Effector CD4-positive, alpha-beta T cell (primary cell): Measurements from ENCODE around the gene TFEC.
"Not testable (repeated sequence)": the region's sequence is repeated elsewhere in the genome, so short reads cannot be mapped to it uniquely, and the experiment has no call there.

Experiments used
- DNase-seq: peaks from one replicate; pipeline ENCODE4 v3.0.0-alpha.2; 2020

Gene TFEC

DNA sequence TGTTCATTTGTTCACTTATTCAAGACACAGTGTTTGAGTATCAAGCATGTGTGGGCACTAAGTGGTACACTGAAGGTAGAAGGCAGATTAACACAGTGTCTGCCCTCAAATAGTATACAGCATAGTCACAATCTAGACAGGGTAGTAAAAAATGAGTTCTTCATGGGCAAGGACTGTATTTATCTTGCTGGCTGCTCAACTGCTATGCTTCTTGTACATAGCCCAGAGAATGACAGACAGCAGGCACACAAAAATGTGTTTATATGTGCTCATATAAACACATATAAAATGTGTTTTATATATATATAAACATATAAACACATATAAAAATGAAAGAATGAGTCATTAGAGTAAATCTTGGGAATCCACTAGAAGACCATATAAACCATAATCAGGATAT, 43.1 kb downstream of the TFEC start:
- DNase-seq, result no peak

DNA sequence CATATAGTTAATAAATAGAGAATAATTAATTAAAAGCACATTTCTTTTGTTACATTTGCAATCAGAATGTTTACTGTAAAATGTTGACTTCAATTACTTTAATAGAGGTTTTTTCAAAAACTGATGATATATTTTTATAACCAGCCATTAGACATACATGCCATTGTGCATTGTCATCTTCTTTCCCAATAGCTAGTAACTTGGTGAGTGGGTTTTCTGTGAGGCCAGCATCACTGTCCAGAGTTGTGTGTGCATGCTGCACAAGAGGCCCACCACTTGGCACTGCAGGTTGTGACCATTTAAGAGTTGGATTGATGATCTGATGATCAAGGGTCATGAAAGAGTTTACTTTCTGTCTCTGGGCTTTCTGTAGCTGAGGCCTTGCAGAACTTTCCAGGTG, 46.5 kb downstream of the TFEC start:
- no peak for DNase-seq

DNA sequence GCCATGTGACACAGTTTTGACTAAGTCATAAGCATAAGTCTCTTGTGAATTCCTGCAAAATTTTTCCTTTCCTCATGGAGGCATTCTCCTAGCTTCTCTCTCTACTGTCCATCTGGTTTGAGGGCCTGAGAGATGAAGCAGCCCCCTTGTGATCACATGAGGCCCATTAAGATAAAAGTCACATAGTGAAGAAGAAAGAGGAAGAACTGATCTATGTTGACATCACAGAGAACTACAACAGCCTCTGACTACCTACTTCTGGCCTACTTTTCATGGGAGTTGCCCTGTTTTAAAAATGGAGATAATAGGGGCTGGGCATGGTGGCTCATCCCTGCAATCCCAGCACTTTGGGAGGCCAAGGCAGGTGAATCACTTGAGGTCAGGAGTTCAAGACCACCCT, 50.4 kb downstream of the TFEC start:
- no peak for DNase-seq

DNA sequence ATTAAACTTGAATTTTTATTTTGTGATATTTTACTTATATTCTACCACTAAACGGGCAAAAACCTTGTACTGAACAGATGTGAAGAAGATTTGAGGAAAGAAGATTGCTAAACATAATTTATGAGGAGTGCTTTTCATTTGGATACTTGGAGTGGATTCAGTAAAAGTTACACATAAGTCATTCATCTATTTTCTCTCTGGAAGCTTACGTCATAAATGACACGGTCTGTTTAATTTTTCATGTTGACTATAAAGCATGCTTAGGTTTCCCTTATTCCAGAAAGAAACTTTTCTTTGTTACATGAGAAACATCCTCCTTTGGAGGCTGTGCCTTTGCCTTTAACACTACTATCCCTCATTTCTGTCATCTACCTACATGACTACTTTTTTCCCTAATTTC, 53.9 kb downstream of the TFEC start:
- DNase-seq, result no peak

DNA sequence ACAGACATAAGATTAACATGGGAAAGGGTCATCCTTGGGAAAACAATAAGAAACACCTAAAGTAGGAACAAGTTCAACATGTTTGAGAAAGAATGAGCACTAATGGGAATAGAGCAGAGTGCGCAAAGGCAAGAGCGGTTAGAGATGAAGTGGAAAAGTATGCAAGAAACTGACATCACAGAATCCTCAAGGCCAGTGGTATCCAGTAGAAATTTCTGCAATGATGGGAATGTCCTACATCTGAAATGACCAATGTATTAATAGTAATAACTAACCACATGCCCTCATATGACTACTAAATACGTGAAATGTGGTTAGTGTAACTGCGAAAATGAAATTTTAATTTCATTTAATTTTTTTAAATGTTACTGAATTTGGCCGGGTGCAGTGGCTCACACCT, 54.8 kb downstream of the TFEC start:
- no peak for DNase-seq

DNA sequence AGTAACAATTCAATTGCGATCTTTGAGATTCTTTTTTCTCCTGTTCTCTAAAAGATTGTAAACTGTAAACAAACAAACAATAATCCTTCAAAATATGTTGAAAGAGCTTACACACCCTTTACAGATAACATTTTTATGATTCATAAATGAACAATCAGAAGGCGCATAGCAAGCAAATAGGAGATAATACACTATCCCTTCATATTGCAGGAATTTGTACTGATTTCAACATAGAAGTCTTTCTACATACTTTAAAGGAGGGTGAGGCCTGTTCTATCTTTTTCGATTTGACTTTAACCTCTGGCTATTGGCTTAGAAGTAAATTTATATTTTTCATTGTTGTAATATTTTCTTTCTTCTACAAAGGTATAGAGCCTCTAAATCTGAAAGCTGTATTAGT, 57.2 kb downstream of the TFEC start:
- no peak for DNase-seq

DNA sequence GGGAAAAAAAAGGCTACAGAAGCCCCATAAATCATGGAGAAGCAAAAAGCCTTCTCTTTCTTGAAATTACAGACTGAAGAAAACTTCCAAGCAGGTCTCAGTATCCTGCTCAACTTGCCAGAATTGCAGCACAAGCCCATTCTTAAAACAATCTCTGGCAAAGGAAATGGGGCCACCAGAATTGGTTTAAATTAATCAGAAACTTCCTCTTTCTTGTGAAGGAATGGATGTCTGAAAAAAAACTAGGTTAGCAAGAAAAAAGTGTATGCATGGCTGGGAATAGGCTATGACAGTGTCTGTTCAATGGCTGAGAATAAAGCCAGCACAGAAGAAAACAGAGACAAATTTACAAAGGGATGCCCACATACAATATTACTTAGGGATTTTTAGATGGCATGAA, 59.1 kb downstream of the TFEC start:
- no peak for DNase-seq

DNA sequence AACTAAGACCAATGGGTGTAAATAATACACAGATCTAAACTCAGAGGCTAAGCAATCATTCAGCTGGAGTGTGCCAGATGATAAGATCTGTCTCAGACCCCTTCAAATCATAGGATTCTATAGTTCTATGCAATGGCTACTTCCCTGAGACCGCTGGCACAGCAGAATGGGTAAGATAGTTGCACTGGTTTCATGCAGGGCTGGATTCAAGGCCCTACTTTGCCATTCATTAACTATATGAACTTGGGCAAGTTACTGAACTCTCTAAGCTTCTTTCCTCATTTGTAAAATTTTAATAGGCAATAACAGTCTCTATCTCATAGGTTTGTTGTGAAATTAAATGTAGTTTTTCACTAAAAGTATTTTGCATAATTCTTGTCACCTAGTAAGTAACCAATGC, 62.0 kb downstream of the TFEC start:
- no peak for DNase-seq

DNA sequence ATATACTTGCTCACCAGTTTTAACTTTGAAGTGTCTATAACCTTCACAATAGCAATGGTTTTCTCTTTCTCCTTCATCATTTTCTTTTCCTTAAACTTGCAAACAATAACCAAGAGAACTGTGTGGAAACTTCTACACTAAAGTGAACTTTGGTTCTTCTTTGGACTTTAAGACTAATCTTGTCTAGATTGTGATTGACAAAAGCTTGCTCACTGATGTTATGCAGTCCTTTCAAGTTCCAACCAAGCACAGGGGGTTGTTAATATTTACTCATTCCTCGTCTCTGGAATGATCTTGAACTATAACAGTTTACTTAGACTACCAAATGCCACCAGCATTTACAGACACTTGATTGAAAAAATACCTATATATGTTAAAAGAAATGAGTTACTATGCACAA, 62.4 kb downstream of the TFEC start:
- DNase-seq, result no peak

DNA sequence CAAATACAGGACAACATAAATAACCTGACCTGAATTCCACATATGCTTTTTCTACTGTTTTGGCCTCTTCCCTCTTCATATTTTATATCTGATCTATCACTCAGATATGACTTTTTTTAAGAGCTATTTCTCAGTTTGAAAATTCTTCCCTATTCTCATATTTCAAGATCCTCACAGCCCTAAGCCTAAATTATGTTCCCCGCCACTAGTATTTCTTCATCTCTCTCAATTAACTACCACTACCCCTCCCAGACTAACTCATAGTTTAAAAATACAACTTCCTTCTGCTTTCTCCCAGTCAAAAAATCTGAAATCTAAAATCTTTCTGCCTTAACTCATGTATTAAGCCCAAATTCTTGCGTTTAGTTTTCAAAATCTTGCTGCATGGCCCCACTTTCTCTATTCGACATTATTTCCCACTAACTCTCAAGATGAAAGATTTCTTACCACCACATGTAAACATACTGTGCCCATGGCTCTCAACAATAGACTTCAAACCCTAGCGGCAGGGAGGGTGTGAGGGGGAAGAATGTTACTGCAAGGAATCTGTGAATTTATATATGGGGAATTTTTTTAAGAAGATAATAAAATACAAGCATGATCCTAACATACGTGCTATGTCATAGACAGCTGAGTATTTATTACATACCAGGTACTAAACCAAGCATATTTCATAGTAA, 64.6 kb downstream of the TFEC start:
- DNase-seq, result no peak

DNA sequence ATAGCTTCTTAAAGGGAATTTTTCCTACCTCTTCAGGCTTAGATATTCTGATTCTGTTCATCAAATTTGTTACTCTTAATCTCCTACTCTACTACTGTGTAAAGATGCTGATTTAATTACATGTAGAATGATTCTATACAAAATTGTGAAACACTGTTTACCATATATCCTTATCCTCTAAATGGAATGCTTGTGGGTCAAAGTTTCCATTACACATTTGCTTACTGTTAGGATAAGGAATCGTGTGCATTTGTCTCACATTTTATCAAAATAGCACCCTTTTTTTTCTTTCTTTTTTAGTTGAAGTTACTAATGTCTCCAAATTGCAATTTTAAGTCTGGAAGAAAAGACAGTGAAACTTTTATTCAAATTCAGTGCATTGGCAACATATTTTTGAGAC, 65.3 kb downstream of the TFEC start:
- DNase-seq, result no peak

DNA sequence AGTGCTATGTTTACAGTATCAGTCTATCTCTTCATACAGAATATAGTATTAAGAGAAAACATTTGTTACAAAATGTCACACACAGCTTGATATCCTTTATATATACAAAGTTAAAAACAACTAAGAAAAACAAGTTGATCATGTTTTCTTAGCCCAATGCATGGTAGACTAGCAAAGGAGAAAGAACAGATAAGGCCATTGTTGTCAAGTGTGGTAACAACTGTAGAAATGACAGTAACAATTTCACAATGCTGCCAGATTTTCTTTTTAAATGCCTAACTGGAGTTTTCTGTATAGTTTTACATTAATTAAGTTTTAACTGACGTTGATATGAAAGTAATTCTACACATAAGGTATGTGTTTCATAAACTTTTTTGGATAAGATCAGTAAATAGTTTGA, 65.8 kb downstream of the TFEC start:
- DNase-seq, result no peak

DNA sequence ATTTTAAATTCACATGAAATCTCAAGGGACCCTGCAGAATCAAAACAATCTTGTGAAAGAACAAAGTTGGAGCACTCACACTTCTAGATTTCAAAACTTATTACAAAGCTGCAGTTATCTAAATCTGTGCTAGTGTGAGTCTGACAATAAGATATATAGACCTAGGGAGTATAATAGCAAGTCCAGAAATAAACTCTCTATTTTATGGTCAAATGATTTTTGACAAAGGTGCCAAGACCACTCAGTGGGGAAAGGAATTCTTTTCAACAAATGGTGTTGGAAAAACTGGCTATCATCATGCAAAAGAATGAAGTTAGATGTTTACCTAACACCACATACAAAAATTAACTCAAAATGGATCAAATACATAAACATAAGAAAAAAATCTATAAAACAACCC, 68.2 kb downstream of the TFEC start:
- DNase-seq, result no peak

DNA sequence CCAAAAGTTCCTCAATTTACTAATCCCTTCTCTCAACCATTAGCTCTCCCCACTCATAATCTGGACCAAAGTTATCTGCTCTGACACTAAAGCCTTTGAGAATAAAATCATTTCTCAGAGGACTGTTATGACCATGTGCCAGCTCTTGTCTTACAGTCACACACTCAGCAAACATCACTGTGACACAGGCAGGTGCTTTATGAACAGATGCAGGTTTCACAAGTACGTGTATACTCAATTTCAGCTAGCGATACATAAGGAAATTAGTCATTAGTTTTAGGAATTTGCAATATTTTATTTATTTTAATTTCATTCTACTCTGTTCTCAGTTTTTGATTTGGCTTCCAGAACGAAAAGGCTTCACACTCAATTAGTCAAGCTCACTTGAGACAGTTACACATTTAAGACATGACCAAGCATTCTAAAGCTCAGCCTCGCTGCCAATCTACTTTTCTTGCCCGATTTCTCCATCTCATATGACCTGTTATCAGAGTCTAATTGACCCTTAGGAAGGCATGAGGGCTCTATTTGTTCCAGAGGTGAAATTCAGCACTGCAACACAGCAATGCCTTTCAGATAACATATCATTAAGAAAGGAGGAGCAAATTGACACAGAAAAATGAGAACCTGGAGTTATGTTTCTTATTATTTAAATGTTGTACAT, 76.8 kb downstream of the TFEC start:
- no peak for DNase-seq

DNA sequence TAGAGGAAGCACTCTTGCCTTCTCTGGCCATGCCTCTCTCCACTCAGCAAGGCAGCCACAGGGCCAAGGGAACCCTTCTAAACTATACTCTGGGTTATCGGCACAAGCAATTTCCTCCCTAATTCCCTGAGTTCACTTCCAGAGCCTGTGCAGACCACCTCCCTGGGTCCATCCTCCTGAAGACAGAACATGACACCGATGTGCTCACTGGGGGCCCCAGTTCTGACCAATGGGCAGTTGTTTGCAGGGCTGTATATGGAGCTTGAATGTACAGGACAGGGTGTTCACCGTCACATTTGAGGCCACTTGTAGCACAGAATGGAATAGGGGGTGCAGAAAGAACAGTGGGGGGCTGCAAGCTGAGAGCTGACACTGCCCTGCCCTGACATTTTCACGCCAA, 77.7 kb downstream of the TFEC start:
- DNase-seq, result no peak

DNA sequence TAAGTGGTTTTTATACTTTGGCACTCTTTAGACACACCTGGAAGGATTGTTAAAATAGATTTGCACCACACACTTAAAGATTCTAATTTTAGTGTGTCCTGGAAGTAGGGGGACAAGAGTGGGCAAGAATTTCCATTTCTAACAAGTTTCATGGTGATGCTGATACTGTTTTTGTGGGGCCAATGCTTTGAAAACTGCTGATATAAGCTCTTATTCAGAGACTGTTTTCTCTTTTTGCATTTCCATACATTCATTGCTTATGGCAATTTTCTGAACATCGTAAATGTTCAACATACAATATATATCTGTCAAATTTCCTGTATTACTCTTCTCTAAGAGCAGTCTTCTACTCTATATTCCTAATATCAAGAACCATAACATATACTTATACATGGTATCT, 79.0 kb downstream of the TFEC start:
- no peak for DNase-seq

DNA sequence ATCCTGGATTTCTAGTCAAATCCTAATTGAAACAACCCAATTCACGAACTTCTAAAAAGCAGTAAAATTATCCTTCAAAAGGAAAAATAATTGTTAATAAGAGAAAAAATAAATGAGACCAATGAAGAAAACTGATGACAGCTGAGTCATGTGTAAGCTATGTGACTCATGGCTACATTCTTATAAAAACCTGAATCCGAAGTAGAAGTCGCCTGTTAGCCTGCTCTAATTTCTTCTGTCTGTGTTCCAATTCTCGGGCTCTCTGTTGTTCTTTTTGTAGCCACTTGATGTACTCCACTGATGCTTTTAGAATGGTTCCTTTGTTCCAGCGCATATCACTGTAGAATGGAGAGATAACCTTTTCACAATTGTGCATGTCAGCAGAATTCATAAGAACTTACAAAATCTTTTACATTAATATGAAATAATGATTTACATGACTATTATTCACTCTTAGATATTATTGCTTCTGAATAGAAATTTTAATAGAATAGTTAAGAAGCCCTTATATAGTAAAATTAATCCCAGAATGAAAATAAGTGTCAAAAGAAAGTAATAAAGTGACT, 88.8 kb downstream of the TFEC start:
- no peak for DNase-seq

DNA sequence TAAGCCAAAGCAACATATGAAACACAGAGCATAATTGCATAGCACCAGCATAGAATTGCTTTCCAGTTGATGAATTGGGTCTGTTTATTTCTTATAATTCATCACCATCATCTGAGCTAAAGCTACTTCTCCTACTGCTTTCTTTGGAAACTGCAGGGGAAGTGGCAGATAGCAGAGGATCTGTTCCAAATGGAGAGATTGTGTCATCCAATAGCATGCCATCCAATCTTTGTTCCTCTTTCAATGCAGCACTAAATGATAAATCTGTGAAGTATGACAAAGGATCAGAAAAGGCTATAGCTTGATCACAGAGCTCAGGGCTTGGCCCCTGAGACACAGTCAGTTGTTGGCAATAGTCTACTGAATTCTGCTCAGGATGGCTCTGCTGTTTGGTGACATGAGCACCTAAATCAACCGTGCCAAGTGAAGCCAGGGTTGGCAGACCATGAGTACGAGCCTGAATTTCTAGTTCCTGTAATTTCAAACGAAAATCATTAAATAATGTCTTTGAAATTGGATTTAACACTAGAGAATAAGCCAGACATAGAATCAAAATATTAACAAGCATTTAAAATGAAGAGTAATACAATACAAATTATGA, 90.0 kb downstream of the TFEC start:
- DNase-seq, result no peak

DNA sequence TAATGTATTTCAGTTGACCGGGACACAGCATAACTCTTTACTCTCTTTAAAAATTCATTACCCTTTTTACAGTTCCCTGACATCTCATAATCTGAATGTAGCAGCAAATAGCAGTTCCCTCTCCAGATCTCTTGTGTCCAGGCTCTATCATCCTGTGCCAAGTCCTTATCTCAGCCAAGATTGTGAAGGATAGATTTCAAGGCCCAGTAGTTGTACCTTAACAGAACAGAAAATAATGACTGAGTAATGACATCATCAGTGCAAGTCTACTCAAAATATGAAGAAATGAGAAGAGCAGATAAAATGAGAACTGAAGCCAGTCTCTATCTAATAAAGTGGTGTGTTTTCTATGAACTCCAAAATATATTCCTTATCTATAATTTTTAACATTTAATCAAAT, 92.6 kb downstream of the TFEC start:
- no peak for DNase-seq

DNA sequence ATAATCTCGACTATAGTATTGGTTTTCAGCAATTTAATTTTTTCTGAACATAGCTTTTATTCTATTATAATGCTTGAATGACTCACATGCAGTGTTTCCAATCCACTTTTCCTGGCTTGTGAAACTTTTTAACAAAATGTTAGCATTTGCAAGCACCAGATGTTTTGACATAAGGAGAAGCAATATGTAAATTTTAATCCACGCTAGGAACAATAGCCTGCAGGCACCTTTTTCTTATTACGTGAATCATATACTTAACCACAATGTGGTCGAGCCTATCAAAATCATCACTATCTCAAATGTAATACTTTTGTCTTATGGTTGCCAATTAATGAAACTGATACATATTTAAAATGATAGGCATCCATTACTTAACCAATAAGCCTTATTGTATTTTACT, 97.1 kb downstream of the TFEC start:
- no peak for DNase-seq

DNA sequence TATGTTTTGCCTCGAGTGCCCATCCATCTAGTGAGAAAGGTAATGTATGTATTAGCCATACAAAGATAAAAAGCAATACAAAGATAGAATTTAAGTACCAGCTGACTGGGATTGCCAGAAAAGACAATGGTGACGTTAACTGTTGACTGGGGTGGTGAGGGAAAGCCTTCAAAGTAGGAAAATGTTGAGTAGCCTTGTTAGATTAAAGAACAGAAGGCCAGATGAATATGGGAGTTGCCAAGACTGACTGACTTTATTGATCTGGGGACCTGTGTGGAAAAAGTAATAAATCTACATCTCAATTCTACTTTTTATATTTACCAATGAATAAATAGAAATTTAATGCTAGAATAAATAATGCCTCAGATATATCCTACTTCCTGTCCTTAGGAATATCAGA, 97.7 kb downstream of the TFEC start:
- no peak for DNase-seq

DNA sequence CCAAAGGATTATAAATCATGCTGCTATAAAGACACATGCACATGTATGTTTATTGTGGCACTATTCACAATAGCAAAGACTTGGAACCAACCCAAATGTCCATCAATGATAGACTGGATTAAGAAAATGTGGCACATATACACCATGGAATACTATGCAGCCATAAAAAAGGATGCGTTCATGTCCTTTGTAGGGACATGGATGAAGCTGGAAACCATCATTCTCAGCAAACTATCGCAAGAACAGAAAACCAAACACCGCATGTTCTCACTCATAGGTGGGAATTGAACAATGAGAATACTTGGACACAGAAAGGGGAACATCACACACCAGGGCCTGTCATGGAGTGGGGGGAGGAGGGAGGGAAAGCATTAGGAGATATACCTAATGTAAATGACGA, 100.4 kb downstream of the TFEC start:
- DNase-seq, result not testable (repeated sequence)

DNA sequence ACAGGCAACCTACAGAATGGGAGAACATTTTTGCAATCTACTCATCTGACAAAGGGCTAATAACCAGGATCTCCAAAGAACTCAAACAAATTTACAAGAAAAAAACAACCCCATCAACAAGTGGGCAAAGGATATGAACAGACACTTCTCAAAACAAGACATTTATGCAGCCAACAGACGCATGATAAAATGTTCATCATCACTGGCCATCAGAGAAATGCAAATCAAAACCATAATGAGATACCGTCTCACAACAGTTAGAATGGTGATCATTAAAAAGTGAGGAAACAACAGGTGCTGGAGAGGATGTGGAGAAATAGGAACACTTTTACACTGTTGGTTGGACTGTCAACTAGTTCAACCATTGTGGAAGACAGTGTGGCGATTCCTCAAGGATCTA, 100.8 kb downstream of the TFEC start:
- DNase-seq, result not testable (repeated sequence)

DNA sequence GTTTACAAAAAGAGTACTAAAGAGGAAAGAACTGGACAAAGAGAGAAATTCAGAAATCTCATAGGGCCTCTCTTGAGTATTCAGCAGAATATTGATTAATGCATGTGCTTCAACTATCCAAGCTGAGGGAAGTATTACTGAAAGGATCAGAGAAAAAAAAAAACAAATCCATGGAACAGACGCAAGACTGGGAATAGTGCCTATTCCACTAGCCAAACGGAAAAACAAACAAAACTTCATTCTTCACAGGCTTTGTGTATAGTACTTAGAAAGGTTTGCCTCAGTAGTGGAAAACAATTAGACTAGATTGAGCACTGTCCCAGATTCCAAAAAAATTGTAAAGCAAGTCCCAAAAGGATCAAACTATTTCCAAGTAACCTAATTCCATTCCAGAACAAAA, 106.2 kb downstream of the TFEC start:
- DNase-seq, result no peak
